ENCODE measurements around the gene SLC22A23.

Gene SLC22A23

GRCh38 chr6:3418496-3419060, 38.3 kb downstream of the SLC22A23 start:
- Histone ChIP-seq H3K9me3 (ENCODE audit: insufficient read depth, low read depth, low read length) (no peaks in the 10 kb centered on the region), H3K4me1 (ENCODE audit: insufficient read depth, low read length) (peaks cover 84% of the 10 kb centered on the region), H3K9ac (ENCODE audit: low read depth, low read length) (no peak overlapping the region), H3K27me3 (ENCODE audit: insufficient read depth, low read length) (no peaks in the 10 kb centered on the region), H3K4me3 (ENCODE audit: low read length) (no peak overlapping the region), H3K36me3 (ENCODE audit: insufficient read depth, low read length) (no peaks in the 10 kb centered on the region), H3K27ac (ENCODE audit: low read depth, low read length) (no peak overlapping the region)
- 96% methylated on average over 8 of the region's 8 CpGs for WGBS

GRCh38 chr6:3417473-3417872, 39.4 kb downstream of the SLC22A23 start:
- H3K27ac ChIP-seq (ENCODE audit: low read depth, low read length), result no peak overlapping the region
- peaks cover 73% of the 10 kb centered on the region for H3K4me1 ChIP-seq (ENCODE audit: insufficient read depth, low read length)
- 0 out of 2 replicates have a peak, but pooled peaks cover 2% of the 10 kb centered on the region for H3K36me3 ChIP-seq (ENCODE audit: insufficient read depth, low read length)
- peaks cover 3% of the 10 kb centered on the region; the same call in 1 of the 2 replicates for H3K9me3 ChIP-seq (ENCODE audit: insufficient read depth, low read depth, low read length)
- WGBS, result 85% methylated on average over 4 of the region's 4 CpGs
- H3K4me3 ChIP-seq (ENCODE audit: low read length), result no peak overlapping the region
- no peaks in the 10 kb centered on the region for H3K27me3 ChIP-seq (ENCODE audit: insufficient read depth, low read length)
- no peak overlapping the region for H3K9ac ChIP-seq (ENCODE audit: low read depth, low read length)

- Histone ChIP-seq H3K9ac (ENCODE audit: low read depth, low read length) (no peak overlapping the region), H3K4me3 (ENCODE audit: low read length) (no peak overlapping the region), H3K27me3 (ENCODE audit: insufficient read depth, low read length) (no peaks in the 10 kb centered on the region), H3K36me3 (ENCODE audit: insufficient read depth, low read length) (0 out of 2 replicates have a peak, but pooled peaks cover 3% of the 10 kb centered on the region), H3K9me3 (ENCODE audit: insufficient read depth, low read depth, low read length) (peaks cover 4% of the 10 kb centered on the region; the same call in 1 of the 2 replicates), H3K4me1 (ENCODE audit: insufficient read depth, low read length) (peaks cover 61% of the 10 kb centered on the region), H3K27ac (ENCODE audit: low read depth, low read length) (no peak overlapping the region)
- 82% methylated on average over 8 of the region's 8 CpGs for WGBS
These were observed 41.4 kb downstream of the SLC22A23 start for GRCh38 chr6:3415490-3415889.

- Histone ChIP-seq H3K9ac (ENCODE audit: low read depth, low read length) (no peak overlapping the region), H3K9me3 (ENCODE audit: insufficient read depth, low read depth, low read length) (peaks cover 4% of the 10 kb centered on the region; the same call in 1 of the 2 replicates), H3K4me1 (ENCODE audit: insufficient read depth, low read length) (peaks cover 62% of the 10 kb centered on the region), H3K27ac (ENCODE audit: low read depth, low read length) (no peak overlapping the region; the same call in 1 of the 2 replicates), H3K4me3 (ENCODE audit: low read length) (no peak overlapping the region), H3K27me3 (ENCODE audit: insufficient read depth, low read length) (no peaks in the 10 kb centered on the region), H3K36me3 (ENCODE audit: insufficient read depth, low read length) (0 out of 2 replicates have a peak, but pooled peaks cover 3% of the 10 kb centered on the region)
- WGBS, result 17% methylated on average over 5 of the region's 5 CpGs
These were observed 41.8 kb downstream of the SLC22A23 start for GRCh38 chr6:3415082-3415453.

- no peak overlapping the region for H3K4me3 ChIP-seq (ENCODE audit: low read length)
- peaks cover 62% of the 10 kb centered on the region for H3K4me1 ChIP-seq (ENCODE audit: insufficient read depth, low read length)
- H3K9me3 ChIP-seq (ENCODE audit: insufficient read depth, low read depth, low read length), result peaks cover 4% of the 10 kb centered on the region; the same call in 1 of the 2 replicates
- WGBS, result 63% methylated on average over 9 of the region's 11 CpGs
- no peaks in the 10 kb centered on the region for H3K27me3 ChIP-seq (ENCODE audit: insufficient read depth, low read length)
- 0 out of 2 replicates have a peak, but pooled peaks cover 5% of the 10 kb centered on the region for H3K36me3 ChIP-seq (ENCODE audit: insufficient read depth, low read length)
- no peak overlapping the region for H3K9ac ChIP-seq (ENCODE audit: low read depth, low read length)
- H3K27ac ChIP-seq (ENCODE audit: low read depth, low read length), result no peak overlapping the region; the same call in 1 of the 2 replicates
These were observed 42.3 kb downstream of the SLC22A23 start for GRCh38 chr6:3414327-3415081.

- H3K27me3 ChIP-seq (ENCODE audit: insufficient read depth, low read length), result no peaks in the 10 kb centered on the region
- H3K4me3 ChIP-seq (ENCODE audit: low read length), result no peak overlapping the region
- 0 out of 2 replicates have a peak, but pooled peaks cover 6% of the 10 kb centered on the region for H3K36me3 ChIP-seq (ENCODE audit: insufficient read depth, low read length)
- no peak overlapping the region for H3K9ac ChIP-seq (ENCODE audit: low read depth, low read length)
- H3K9me3 ChIP-seq (ENCODE audit: insufficient read depth, low read depth, low read length), result peaks cover 4% of the 10 kb centered on the region; the same call in 1 of the 2 replicates
- 98% methylated on average over 3 of the region's 3 CpGs for WGBS
- H3K4me1 ChIP-seq (ENCODE audit: insufficient read depth, low read length), result peaks cover 65% of the 10 kb centered on the region
- no peak overlapping the region for H3K27ac ChIP-seq (ENCODE audit: low read depth, low read length)
These were observed 43.3 kb downstream of the SLC22A23 start for GRCh38 chr6:3413592-3413991.

- no peak overlapping the region for H3K4me3 ChIP-seq (ENCODE audit: low read length)
- 79% methylated on average over 8 of the region's 8 CpGs for WGBS
- H3K27me3 ChIP-seq (ENCODE audit: insufficient read depth, low read length), result no peaks in the 10 kb centered on the region
- no peak overlapping the region for H3K27ac ChIP-seq (ENCODE audit: low read depth, low read length)
- H3K36me3 ChIP-seq (ENCODE audit: insufficient read depth, low read length), result 0 out of 2 replicates have a peak, but pooled peaks cover 6% of the 10 kb centered on the region
- peaks cover 4% of the 10 kb centered on the region; the same call in 1 of the 2 replicates for H3K9me3 ChIP-seq (ENCODE audit: insufficient read depth, low read depth, low read length)
- peaks cover 59% of the 10 kb centered on the region for H3K4me1 ChIP-seq (ENCODE audit: insufficient read depth, low read length)
- no peak overlapping the region for H3K9ac ChIP-seq (ENCODE audit: low read depth, low read length)
These were observed 43.9 kb downstream of the SLC22A23 start for GRCh38 chr6:3412779-3413500.

- Histone ChIP-seq H3K27ac (ENCODE audit: low read depth, low read length) (no peak overlapping the region), H3K27me3 (ENCODE audit: insufficient read depth, low read length) (no peaks in the 10 kb centered on the region), H3K9me3 (ENCODE audit: insufficient read depth, low read depth, low read length) (peaks cover 4% of the 10 kb centered on the region; the same call in 1 of the 2 replicates), H3K9ac (ENCODE audit: low read depth, low read length) (no peak overlapping the region), H3K4me3 (ENCODE audit: low read length) (no peak overlapping the region), H3K4me1 (ENCODE audit: insufficient read depth, low read length) (peaks cover 52% of the 10 kb centered on the region), H3K36me3 (ENCODE audit: insufficient read depth, low read length) (0 out of 2 replicates have a peak, but pooled peaks cover 9% of the 10 kb centered on the region)
- 96% methylated on average over 11 of the region's 11 CpGs for WGBS
These were observed 44.7 kb downstream of the SLC22A23 start for GRCh38 chr6:3411967-3412778.

GRCh38 chr6:3410385-3411360, 46.2 kb downstream of the SLC22A23 start:
- no peak overlapping the region for H3K27ac ChIP-seq (ENCODE audit: low read depth, low read length)
- H3K4me1 ChIP-seq (ENCODE audit: insufficient read depth, low read length), result peaks cover 46% of the 10 kb centered on the region
- no peak overlapping the region for H3K9ac ChIP-seq (ENCODE audit: low read depth, low read length)
- whole genome bisulfite sequencing, result 52% methylated on average over 14 of the region's 15 CpGs
- H3K27me3 ChIP-seq (ENCODE audit: insufficient read depth, low read length), result no peaks in the 10 kb centered on the region
- peaks cover 4% of the 10 kb centered on the region; the same call in 1 of the 2 replicates for H3K9me3 ChIP-seq (ENCODE audit: insufficient read depth, low read depth, low read length)
- 0 out of 2 replicates have a peak, but pooled peaks cover 9% of the 10 kb centered on the region for H3K36me3 ChIP-seq (ENCODE audit: insufficient read depth, low read length)
- no peak overlapping the region for H3K4me3 ChIP-seq (ENCODE audit: low read length)
